ENCODE measurements around the gene TRIM26. TPM values are rescaled to one million over a fixed set of nuclear protein-coding genes. Genes with fewer than 3 reads are reported as not detected.

Gene TRIM26
- total and polyA plus RNA-seq, 2 experiments from 2014 or later: 11.0 to 38.0 TPM

DNA sequence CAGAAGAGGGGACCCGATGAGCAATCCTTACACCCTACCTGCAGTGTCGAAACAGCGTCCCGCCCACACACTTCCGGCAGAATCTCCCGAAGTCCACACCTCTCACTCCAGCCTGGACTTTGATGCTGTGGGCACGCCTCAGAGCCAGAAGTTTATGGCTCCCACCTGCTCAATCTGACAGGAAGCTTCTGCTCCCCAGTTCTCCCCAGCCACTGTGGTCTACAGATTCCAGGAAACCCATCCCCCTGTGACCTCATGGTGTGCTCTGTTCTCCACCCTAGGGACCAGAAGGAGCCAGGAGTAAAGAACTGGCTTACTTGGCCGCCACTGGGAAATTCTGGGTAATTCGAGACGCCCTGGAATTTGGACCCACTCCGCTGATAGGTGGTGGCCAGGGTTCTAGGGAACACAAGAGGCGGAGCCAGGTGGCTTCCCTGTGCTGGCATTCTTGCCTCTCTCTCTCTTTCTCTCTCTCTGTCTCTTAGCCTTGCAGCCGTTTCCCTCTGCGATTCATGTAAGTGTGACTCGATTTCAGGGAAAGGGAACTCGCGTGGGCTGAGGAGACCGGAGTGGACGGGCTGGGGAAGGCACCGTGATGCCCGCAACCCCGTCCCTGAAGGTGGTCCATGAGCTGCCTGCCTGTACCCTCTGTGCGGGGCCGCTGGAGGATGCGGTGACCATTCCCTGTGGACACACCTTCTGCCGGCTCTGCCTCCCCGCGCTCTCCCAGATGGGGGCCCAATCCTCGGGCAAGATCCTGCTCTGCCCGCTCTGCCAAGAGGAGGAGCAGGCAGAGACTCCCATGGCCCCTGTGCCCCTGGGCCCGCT is 49.9 kb downstream of the TRIM26 start, which contains the start of gene TRIM15 (continued):
- TF ChIP-seq, protein P1, sequence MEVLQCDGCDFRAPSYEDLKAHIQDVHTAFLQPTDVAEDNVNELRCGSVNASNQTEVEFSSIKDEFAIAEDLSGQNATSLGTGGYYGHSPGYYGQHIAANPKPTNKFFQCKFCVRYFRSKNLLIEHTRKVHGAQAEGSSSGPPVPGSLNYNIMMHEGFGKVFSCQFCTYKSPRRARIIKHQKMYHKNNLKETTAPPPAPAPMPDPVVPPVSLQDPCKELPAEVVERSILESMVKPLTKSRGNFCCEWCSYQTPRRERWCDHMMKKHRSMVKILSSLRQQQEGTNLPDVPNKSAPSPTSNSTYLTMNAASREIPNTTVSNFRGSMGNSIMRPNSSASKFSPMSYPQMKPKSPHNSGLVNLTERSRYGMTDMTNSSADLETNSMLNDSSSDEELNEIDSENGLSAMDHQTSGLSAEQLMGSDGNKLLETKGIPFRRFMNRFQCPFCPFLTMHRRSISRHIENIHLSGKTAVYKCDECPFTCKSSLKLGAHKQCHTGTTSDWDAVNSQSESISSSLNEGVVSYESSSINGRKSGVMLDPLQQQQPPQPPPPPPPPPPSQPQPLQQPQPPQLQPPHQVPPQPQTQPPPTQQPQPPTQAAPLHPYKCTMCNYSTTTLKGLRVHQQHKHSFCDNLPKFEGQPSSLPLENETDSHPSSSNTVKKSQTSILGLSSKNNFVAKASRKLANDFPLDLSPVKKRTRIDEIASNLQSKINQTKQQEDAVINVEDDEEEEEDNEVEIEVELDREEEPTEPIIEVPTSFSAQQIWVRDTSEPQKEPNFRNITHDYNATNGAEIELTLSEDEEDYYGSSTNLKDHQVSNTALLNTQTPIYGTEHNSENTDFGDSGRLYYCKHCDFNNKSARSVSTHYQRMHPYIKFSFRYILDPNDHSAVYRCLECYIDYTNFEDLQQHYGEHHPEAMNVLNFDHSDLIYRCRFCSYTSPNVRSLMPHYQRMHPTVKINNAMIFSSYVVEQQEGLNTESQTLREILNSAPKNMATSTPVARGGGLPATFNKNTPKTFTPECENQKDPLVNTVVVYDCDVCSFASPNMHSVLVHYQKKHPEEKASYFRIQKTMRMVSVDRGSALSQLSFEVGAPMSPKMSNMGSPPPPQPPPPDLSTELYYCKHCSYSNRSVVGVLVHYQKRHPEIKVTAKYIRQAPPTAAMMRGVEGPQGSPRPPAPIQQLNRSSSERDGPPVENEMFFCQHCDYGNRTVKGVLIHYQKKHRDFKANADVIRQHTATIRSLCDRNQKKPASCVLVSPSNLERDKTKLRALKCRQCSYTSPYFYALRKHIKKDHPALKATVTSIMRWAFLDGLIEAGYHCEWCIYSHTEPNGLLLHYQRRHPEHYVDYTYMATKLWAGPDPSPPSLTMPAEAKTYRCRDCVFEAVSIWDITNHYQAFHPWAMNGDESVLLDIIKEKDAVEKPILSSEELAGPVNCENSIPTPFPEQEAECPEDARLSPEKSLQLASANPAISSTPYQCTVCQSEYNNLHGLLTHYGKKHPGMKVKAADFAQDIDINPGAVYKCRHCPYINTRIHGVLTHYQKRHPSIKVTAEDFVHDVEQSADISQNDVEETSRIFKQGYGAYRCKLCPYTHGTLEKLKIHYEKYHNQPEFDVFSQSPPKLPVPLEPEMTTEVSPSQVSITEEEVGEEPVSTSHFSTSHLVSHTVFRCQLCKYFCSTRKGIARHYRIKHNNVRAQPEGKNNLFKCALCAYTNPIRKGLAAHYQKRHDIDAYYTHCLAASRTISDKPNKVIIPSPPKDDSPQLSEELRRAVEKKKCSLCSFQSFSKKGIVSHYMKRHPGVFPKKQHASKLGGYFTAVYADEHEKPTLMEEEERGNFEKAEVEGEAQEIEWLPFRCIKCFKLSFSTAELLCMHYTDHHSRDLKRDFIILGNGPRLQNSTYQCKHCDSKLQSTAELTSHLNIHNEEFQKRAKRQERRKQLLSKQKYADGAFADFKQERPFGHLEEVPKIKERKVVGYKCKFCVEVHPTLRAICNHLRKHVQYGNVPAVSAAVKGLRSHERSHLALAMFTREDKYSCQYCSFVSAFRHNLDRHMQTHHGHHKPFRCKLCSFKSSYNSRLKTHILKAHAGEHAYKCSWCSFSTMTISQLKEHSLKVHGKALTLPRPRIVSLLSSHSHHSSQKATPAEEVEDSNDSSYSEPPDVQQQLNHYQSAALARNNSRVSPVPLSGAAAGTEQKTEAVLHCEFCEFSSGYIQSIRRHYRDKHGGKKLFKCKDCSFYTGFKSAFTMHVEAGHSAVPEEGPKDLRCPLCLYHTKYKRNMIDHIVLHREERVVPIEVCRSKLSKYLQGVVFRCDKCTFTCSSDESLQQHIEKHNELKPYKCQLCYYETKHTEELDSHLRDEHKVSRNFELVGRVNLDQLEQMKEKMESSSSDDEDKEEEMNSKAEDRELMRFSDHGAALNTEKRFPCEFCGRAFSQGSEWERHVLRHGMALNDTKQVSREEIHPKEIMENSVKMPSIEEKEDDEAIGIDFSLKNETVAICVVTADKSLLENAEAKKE (CRISPR knock-in tag; IDR thresholded peaks at IDR 0.05): no peak

DNA sequence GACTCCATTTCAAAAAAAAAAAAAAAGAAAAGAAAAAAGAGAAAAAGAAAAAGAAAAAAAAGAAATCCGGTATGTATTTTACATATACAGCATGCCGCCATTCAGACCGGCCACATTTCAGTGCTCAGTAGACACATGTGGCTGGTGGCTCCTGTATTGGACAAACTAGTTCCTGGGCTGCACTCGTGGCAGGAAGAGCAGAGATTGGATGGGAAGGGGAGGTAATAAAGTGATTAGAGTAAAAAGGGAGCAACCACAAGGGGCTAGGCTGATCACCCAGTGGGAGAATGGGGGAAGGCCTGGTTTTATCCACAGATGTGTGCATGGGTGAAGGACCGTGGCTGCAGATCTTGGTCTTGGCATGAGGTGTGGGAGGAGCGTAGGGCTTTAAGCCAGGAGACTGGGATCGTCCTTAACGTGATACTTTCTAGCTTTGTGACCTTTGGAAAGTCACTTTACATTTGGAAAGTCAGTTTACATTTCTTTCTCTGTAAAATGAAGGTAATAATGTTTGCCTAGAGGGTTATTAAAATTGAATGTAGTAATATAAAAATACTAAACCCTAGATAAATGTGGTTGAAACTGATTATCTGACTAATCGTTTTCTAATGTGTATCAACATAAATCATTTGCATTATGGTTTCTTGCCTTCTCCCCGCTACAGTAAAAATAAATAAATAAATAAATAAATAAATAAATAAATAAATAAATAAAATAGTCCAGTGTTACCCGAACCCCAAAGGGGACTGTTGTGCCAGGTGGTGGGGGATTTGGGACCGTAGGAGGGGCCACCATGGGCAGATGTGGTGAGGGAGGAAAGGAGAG is 50.7 kb downstream of the TRIM26 start:
- Histone ChIP-seq H3K4me1 (ENCODE audit: insufficient read depth) (no peaks in the 10 kb centered on the region), H3F3A (replicated peaks; ENCODE audit: low read depth) (no peaks in the 10 kb centered on the region), H3K4me2 (no peak overlapping the region), H3K27ac (ENCODE audit: low read depth) (no peak overlapping the region), H3K79me2 (replicated peaks; ENCODE audit: insufficient read depth) (no peaks in the 10 kb centered on the region), H3K9me2 (ENCODE audit: insufficient read depth) (no peaks in the 10 kb centered on the region), H3K4me3 (no peak overlapping the region), H3K27me3 (ENCODE audit: insufficient read depth) (peaks cover 4% of the 10 kb centered on the region; the same call in 1 of the 2 replicates), H3K36me3 (ENCODE audit: insufficient read depth) (no peaks in the 10 kb centered on the region), H2AFZ (no peak overlapping the region; the same call in 1 of the 2 replicates), H4K20me1 (replicated peaks; ENCODE audit: insufficient read depth) (no peaks in the 10 kb centered on the region)
- Mint-ChIP-seq H3K4me3 (no peak overlapping the region), H3K27me3 (ENCODE audit: insufficient read depth, low read depth, poor library complexity) (peaks cover 4% of the 10 kb centered on the region), H3K36me3 (ENCODE audit: low read depth) (no peaks in the 10 kb centered on the region), H3K4me1 (peaks cover 3% of the 10 kb centered on the region; the same call in 2 of the 3 replicates), H3K9me3 (no peaks in the 10 kb centered on the region), H3K27ac (no peak overlapping the region)
- no peak for DNase-seq (ENCODE audit: low spot score)
- no peak for ATAC-seq
- TF ChIP-seq, protein P1 (CRISPR knock-in tag; IDR thresholded peaks at IDR 0.05): no peak
- TF ChIP-seq ZNF114 (CRISPR knock-in tag; IDR thresholded peaks at IDR 0.05): no peak
- no peak for TF ChIP-seq JUNB (IDR thresholded peaks at IDR 0.05; ENCODE audit: unreplicated experiment)

All from GM23338 (cell line).